HG03378 (cell line): ENCODE results near the gene ATP2B3.

ENCODE experiments used
- ATAC-seq: cut with Tn5 transposase; IDR thresholded peaks from one replicate; pipeline ENCODE4 v1.9.1; 2021; ENCODE audit warnings: mild to moderate bottlenecking, moderate library complexity; ENCODE audit not compliant: unreplicated experiment

The ATP2B3 gene

GRCh38 chrX:153488231-153488914, 29.1 kb upstream of the ATP2B3 start:
- ATAC-seq = no peak

- no peak for ATAC-seq
Observed at GRCh38 chrX:153490217-153490930, 27.1 kb upstream of the ATP2B3 start.

- ATAC-seq = no peak
Observed at GRCh38 chrX:153491351-153491914, 26.0 kb upstream of the ATP2B3 start.

GRCh38 chrX:153491918-153492317, 25.5 kb upstream of the ATP2B3 start:
- no peak for ATAC-seq

GRCh38 chrX:153492543-153492942, 24.9 kb upstream of the ATP2B3 start:
- ATAC-seq = no peak

- no peak for ATAC-seq
Observed at GRCh38 chrX:153493085-153493484, 24.4 kb upstream of the ATP2B3 start.

GRCh38 chrX:153494061-153494460, 23.4 kb upstream of the ATP2B3 start:
- ATAC-seq = no peak

GRCh38 chrX:153494541-153495361, 22.7 kb upstream of the ATP2B3 start, which contains the start of gene BGN:
TSS of gene BGN (plus strand) at chrX:153494980. CDS start at chrX:153504632, 9,652 bp downstream.
- ATAC-seq = no peak

GRCh38 chrX:153495362-153495751, 22.1 kb upstream of the ATP2B3 start:
- no peak for ATAC-seq

GRCh38 chrX:153495903-153496589, 21.4 kb upstream of the ATP2B3 start:
- no peak for ATAC-seq

- ATAC-seq = no peak
Observed at GRCh38 chrX:153496590-153496959, 20.9 kb upstream of the ATP2B3 start.

- ATAC-seq = no peak
Observed at GRCh38 chrX:153498453-153498852, 19.0 kb upstream of the ATP2B3 start.

GRCh38 chrX:153499341-153499740, 18.1 kb upstream of the ATP2B3 start:
- ATAC-seq = no peak

- no peak for ATAC-seq
Observed at GRCh38 chrX:153499876-153500275, 17.6 kb upstream of the ATP2B3 start.

- ATAC-seq = no peak
Observed at GRCh38 chrX:153500676-153501280, 16.7 kb upstream of the ATP2B3 start.

GRCh38 chrX:153501530-153501929, 15.9 kb upstream of the ATP2B3 start:
- ATAC-seq = no peak

- no peak for ATAC-seq
Observed at GRCh38 chrX:153502131-153502530, 15.3 kb upstream of the ATP2B3 start.

GRCh38 chrX:153502796-153503195, 14.6 kb upstream of the ATP2B3 start:
- no peak for ATAC-seq

- no peak for ATAC-seq
Observed at GRCh38 chrX:153504445-153505016, 12.9 kb upstream of the ATP2B3 start.

GRCh38 chrX:153505361-153505760, 12.1 kb upstream of the ATP2B3 start:
- no peak for ATAC-seq
